Measurements from ENCODE around the gene ZFAND2B.
A peak's percentile ranks its signal among the peaks of the same experiment; 100 is the strongest.

Gene ZFAND2B

GRCh38 chr2:219207134-219207883 is 727 bp downstream of the ZFAND2B start:
- no peak for DNase-seq

GRCh38 chr2:219207884-219208740 is 1.5 kb downstream of the ZFAND2B start:
- DNase-seq, result no peak

GRCh38 chr2:219209236-219210195 is 2.9 kb downstream of the ZFAND2B start:
- DNase-seq, result no peak

GRCh38 chr2:219210196-219210885 is 3.8 kb downstream of the ZFAND2B start:
- no peak for DNase-seq

- no peak for DNase-seq
Measured at GRCh38 chr2:219210886-219211362, 4.3 kb downstream of the ZFAND2B start.

- no peak for DNase-seq
Measured at GRCh38 chr2:219213026-219213415, 6.4 kb downstream of the ZFAND2B start.

GRCh38 chr2:219213486-219214071 is 7.0 kb downstream of the ZFAND2B start:
- DNase-seq, result no peak

- no peak for DNase-seq
Measured at GRCh38 chr2:219214141-219214540, 7.6 kb downstream of the ZFAND2B start.

- DNase-seq, result no peak
Measured at GRCh38 chr2:219214786-219215185, 8.2 kb downstream of the ZFAND2B start.

GRCh38 chr2:219215871-219216534 is 9.4 kb downstream of the ZFAND2B start:
- DNase-seq, result peak; percentile 12

GRCh38 chr2:219216535-219216915 is 9.9 kb downstream of the ZFAND2B start:
- peak; percentile 7 for DNase-seq

GRCh38 chr2:219218217-219218731 is 11.7 kb downstream of the ZFAND2B start:
- no peak for DNase-seq

- DNase-seq, result peak; percentile 88
Measured at GRCh38 chr2:219218732-219219701, 12.4 kb downstream of the ZFAND2B start, which contains the start of gene ABCB6. Gene ABCB6 (minus strand): TSS chr2:219218958. CDS start chr2:219218673, 285 bp downstream.

GRCh38 chr2:219219784-219220532 is 13.4 kb downstream of the ZFAND2B start:
- DNase-seq, result no peak

GRCh38 chr2:219220652-219221402 is 14.2 kb downstream of the ZFAND2B start:
- DNase-seq, result no peak

- DNase-seq, result no peak
Measured at GRCh38 chr2:219221957-219222518, 15.5 kb downstream of the ZFAND2B start.

- no peak for DNase-seq
Measured at GRCh38 chr2:219223831-219224610, 17.4 kb downstream of the ZFAND2B start.
